Trophoblast cell (in vitro differentiated cells and primary cell): ENCODE results near the gene PSG3. TPM values are rescaled to one million over a fixed set of nuclear protein-coding genes. Genes with fewer than 3 reads are reported as not detected.
A peak's percentile ranks its signal among the peaks of the same experiment; 100 is the strongest.
"Not testable (repeated sequence)": the region's sequence is repeated elsewhere in the genome, so short reads cannot be mapped to it uniquely, and the experiment has no call there.

Experiments
- DNase-seq, 2 donors: peaks; one replicate each; pipeline ENCODE4 v3.0.0-alpha.2; 2016
- H2AFZ ChIP-seq: 2 replicates; pipeline ENCODE4 v1.6.1; 2013; ENCODE audit warnings: low read length, moderate library complexity, mild to moderate bottlenecking; ENCODE audit not compliant: insufficient read depth, poor library complexity
- H2AK5ac ChIP-seq: 2 replicates; pipeline ENCODE4 v1.6.1; 2013; ENCODE audit warnings: mild to moderate bottlenecking, low read length
- H2BK120ac ChIP-seq: 2 replicates; pipeline ENCODE4 v1.6.1; 2013; ENCODE audit warnings: low read length, mild to moderate bottlenecking, moderate library complexity; ENCODE audit not compliant: insufficient read depth, poor library complexity
- H2BK12ac ChIP-seq: 2 replicates; pipeline ENCODE4 v1.6.1; 2013; ENCODE audit warnings: mild to moderate bottlenecking, low read length, moderate library complexity
- H2BK5ac ChIP-seq: 2 replicates; pipeline ENCODE4 v1.6.1; 2013; ENCODE audit warnings: low read length, low read depth, moderate library complexity, mild to moderate bottlenecking; ENCODE audit not compliant: poor library complexity
- H3K14ac ChIP-seq: 2 replicates; pipeline ENCODE4 v1.6.1; 2013; ENCODE audit warnings: mild to moderate bottlenecking, low read length
- H3K18ac ChIP-seq: 2 replicates; pipeline ENCODE4 v1.6.1; 2013; ENCODE audit warnings: mild to moderate bottlenecking, low read length
- H3K23ac ChIP-seq: 2 replicates; pipeline ENCODE4 v1.6.1; 2013; ENCODE audit warnings: low read length
- H3K27ac ChIP-seq: 2 replicates; pipeline ENCODE4 v1.5.1; 2013; ENCODE audit warnings: low read depth, mild to moderate bottlenecking, inconsistent platforms, low read length, moderate library complexity
- H3K27me3 ChIP-seq: 2 replicates; pipeline ENCODE4 v1.6.1; 2013; ENCODE audit warnings: inconsistent platforms, mild to moderate bottlenecking, low read length, moderate library complexity; ENCODE audit not compliant: insufficient read depth
- H3K36me3 ChIP-seq, 2 experiments: 1 replicate in 1 of 2; 2 replicates in 1 of 2; pipeline ENCODE4 v1.6.1; 2013; ENCODE audit warnings: low read length in 2 of 2, mild to moderate bottlenecking in 2 of 2, moderate library complexity in 1 of 2; ENCODE audit not compliant: insufficient read depth in 2 of 2, control insufficient read depth in 1 of 2
- H3K4ac ChIP-seq: 2 replicates; pipeline ENCODE4 v1.6.1; 2013; ENCODE audit warnings: low read depth, mild to moderate bottlenecking, low read length, moderate library complexity
- H3K4me1 ChIP-seq, 2 experiments: 1 replicate in 1 of 2; 2 replicates in 1 of 2; pipeline ENCODE4 v1.6.1; 2013; ENCODE audit warnings: low read length in 2 of 2, mild to moderate bottlenecking in 2 of 2, moderate library complexity in 1 of 2; ENCODE audit not compliant: insufficient read depth in 2 of 2, control insufficient read depth in 1 of 2
- H3K4me2 ChIP-seq: 2 replicates; pipeline ENCODE4 v1.6.1; 2013; ENCODE audit warnings: inconsistent platforms, mild to moderate bottlenecking, low read length, moderate library complexity
- H3K4me3 ChIP-seq: 2 replicates; pipeline ENCODE4 v1.5.1; 2013; ENCODE audit warnings: mild to moderate bottlenecking, low read depth, low read length, inconsistent platforms
- H3K79me1 ChIP-seq: one replicate; pipeline ENCODE4 v1.6.1; 2013; ENCODE audit warnings: low read length
- H3K79me2 ChIP-seq: 2 replicates; pipeline ENCODE4 v1.6.1; 2013; ENCODE audit warnings: low read length, mild to moderate bottlenecking; ENCODE audit not compliant: control insufficient read depth, insufficient read depth, poor library complexity
- H3K9ac ChIP-seq: 2 replicates; pipeline ENCODE4 v1.6.1; 2013; ENCODE audit warnings: mild to moderate bottlenecking, low read length
- H3K9me3 ChIP-seq: 2 replicates; pipeline ENCODE4 v1.6.1; 2013; ENCODE audit warnings: low read depth, mild to moderate bottlenecking, control low read depth, inconsistent platforms, low read length; ENCODE audit not compliant: insufficient read depth
- H4K12ac ChIP-seq: 2 replicates; pipeline ENCODE4 v1.6.1; 2013; ENCODE audit warnings: low read depth, mild to moderate bottlenecking, low read length, moderate library complexity
- H4K8ac ChIP-seq: 2 replicates; pipeline ENCODE4 v1.6.1; 2013; ENCODE audit warnings: low read depth, mild to moderate bottlenecking, low read length, moderate library complexity
- H4K91ac ChIP-seq: one replicate; pipeline ENCODE4 v1.6.1; 2013; ENCODE audit warnings: low read depth, mild to moderate bottlenecking, low read length, moderate library complexity
- WGBS: extraction: QIAGEN DNeasy Blood & Tissue Kit; methylation state at CpG from one replicate; pipeline ENCODE4 v1.1.7; 2013; ENCODE audit warnings: missing lambda C conversion rate; ENCODE audit not compliant: insufficient read length, insufficient coverage; ENCODE audit errors: extremely low coverage; 5-methylcytosine and 5-hydroxymethylcytosine counted together
- polyA plus RNA-seq: library from polyadenylated mRNA; stranded (reverse); fragments of 200-250 nt; gene quantifications from 2 replicates; pipeline ENCODE4 v1.2.3, GENCODE V29; 2013

Gene PSG3
- polyA plus RNA-seq, result not detected in 2 replicates

GRCh38 chr19:42740381-42740780, at the start of gene PSG3:
TSS of gene PSG3 (minus strand) at chr19:42740481. CDS start at chr19:42740384, 97 bp downstream.
- H3K27me3 ChIP-seq, H3K4ac ChIP-seq, H3K23ac ChIP-seq, H3K4me2 ChIP-seq, H3K9ac ChIP-seq, H4K8ac ChIP-seq, H2BK12ac ChIP-seq, H3K18ac ChIP-seq, H3K79me1 ChIP-seq, H2BK120ac ChIP-seq, H3K36me3 ChIP-seq, H4K12ac ChIP-seq, H3K4me1 ChIP-seq, H3K27ac ChIP-seq, H3K4me3 ChIP-seq, H2AFZ ChIP-seq, H4K91ac ChIP-seq, H2BK5ac ChIP-seq, H2AK5ac ChIP-seq, H3K79me2 ChIP-seq, H3K14ac ChIP-seq: not testable (repeated sequence)
- DNase-seq, result peak in 1 of 2 donors; percentile 2
- WGBS, result no CpG with 5 or more reads among the region's 4 CpGs
- H3K9me3 ChIP-seq, result peaks cover 28% of the 10 kb centered on the region

- WGBS, result no CpG with 5 or more reads among the region's 2 CpGs
- not testable (repeated sequence) for H4K8ac ChIP-seq, H4K12ac ChIP-seq, H2BK5ac ChIP-seq, H3K23ac ChIP-seq, H2AK5ac ChIP-seq, H3K4me1 ChIP-seq, H2BK120ac ChIP-seq, H3K79me1 ChIP-seq, H3K14ac ChIP-seq, H4K91ac ChIP-seq, H3K36me3 ChIP-seq, H3K9ac ChIP-seq, H3K18ac ChIP-seq, H3K4me2 ChIP-seq, H3K27ac ChIP-seq, H3K4ac ChIP-seq, H3K4me3 ChIP-seq, H3K79me2 ChIP-seq, H3K27me3 ChIP-seq, H2AFZ ChIP-seq, H2BK12ac ChIP-seq
- peak in 1 of 2 donors; percentile 6 for DNase-seq
- peaks cover 12% of the 10 kb centered on the region for H3K9me3 ChIP-seq
Observed at GRCh38 chr19:42788766-42789165, 48.5 kb upstream of the PSG3 start.

DNA sequence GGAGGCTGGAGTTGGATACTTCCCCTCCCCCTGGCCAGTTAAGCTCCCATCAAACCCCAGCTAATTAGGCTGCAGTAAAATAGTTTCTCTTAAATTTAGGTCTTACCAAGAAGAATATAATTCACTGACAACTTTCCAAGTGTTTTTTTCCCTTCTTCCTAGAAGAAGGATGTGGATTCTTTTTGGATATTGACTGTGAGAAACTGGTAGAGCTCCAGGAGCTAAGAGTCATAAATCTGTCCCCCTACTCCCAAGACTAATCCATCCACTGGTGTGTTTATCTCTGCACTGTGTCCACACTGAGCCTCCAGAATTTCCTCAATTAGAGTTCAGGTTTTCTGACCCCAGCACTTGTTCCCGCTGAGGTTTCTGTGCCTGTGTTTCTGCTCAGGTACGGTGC, 47.5 kb upstream of the PSG3 start:
- not testable (repeated sequence) for H3K4me1 ChIP-seq, H3K27me3 ChIP-seq, H2BK120ac ChIP-seq, H3K9me3 ChIP-seq, H4K12ac ChIP-seq, H3K4me2 ChIP-seq, H3K18ac ChIP-seq, H3K14ac ChIP-seq, H3K79me1 ChIP-seq, H3K4ac ChIP-seq, H4K91ac ChIP-seq, H3K9ac ChIP-seq, H2BK12ac ChIP-seq, H2AFZ ChIP-seq, H3K27ac ChIP-seq, H2AK5ac ChIP-seq, H2BK5ac ChIP-seq, H3K23ac ChIP-seq, DNase-seq, H3K79me2 ChIP-seq, H4K8ac ChIP-seq, H3K4me3 ChIP-seq, H3K36me3 ChIP-seq
- WGBS, result no CpG with 5 or more reads among the region's 2 CpGs

DNA sequence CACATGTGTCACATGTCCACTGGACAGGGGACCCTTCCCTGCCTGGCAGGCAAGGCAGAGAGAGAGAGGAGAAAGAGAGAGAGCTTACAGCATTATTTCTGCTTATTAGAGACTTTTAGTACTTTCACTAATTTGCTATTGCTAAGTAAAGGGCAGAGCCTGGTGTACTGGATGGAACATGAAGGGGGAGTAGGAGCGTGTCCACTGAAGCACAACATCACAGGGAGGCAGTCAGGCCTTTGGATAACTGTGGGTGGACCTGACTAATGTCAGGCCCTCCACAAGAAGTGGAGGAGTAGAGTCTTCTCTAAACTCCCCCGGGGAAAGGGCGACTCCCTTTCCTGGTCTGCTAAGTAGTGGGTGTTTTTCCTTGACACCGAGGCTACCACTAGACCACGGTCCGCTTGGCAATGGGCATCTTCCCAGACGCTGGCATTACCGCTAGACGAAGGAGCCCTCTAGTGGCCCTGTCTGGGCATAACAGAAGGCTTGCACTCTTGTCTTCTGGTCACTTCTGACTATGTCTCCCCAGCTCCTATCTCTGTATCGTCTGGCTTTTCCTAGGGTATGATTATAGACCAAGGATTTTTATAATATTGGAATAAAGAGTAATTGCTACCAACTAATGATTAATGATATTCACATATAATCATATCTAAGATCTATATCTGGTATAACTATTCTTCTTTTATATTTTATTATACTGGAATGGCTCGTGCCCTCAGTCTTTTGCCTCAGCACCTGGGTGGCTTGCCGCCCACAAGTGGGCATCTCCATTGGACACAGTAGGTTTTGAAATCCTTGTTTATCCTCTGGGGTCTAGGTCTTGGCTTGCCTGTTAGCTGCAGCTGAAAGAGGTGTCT, 36.7 kb upstream of the PSG3 start:
- not testable (repeated sequence) for H3K36me3 ChIP-seq, H3K18ac ChIP-seq, H2BK5ac ChIP-seq, H2BK12ac ChIP-seq, H3K4me2 ChIP-seq, H3K23ac ChIP-seq, H3K79me2 ChIP-seq, H4K91ac ChIP-seq, H3K79me1 ChIP-seq, H3K27me3 ChIP-seq, H3K4ac ChIP-seq, H2BK120ac ChIP-seq, H3K27ac ChIP-seq, H4K12ac ChIP-seq, H3K4me1 ChIP-seq, H3K14ac ChIP-seq, H3K4me3 ChIP-seq, H2AFZ ChIP-seq, H4K8ac ChIP-seq, H2AK5ac ChIP-seq, H3K9ac ChIP-seq
- peak; percentile 48 to 81 for DNase-seq
- no CpG with 5 or more reads among the region's 12 CpGs for WGBS
- H3K9me3 ChIP-seq, result peaks cover 13% of the 10 kb centered on the region
